Neural progenitor cell (in vitro differentiated cells): ENCODE measurements around the gene SLX4IP. TPM values are rescaled to one million over a fixed set of nuclear protein-coding genes. Genes with fewer than 3 reads are reported as not detected.
"Not testable (repeated sequence)": the region's sequence is repeated elsewhere in the genome, so short reads cannot be mapped to it uniquely, and the experiment has no call there.

Experiments used
- DNase-seq: peaks from one replicate; pipeline ENCODE4 v3.0.0-alpha.2; 2016; ENCODE audit warnings: low spot score
- H2AFZ ChIP-seq: fragments of 200-600 bp; sonication (generic); replicated peaks from 2 replicates; pipeline ENCODE4 v1.6.1; 2016; ENCODE audit warnings: antibody characterized with exemption
- H3F3A ChIP-seq: fragments of 200-600 bp; sonication (generic); 2 replicates; pipeline ENCODE4 v1.6.1; 2016; ENCODE audit warnings: antibody characterized with exemption, low read depth
- H3K27ac ChIP-seq: fragments of 200-600 bp; sonication (generic); 2 replicates; pipeline ENCODE4 v1.5.1; 2016; ENCODE audit warnings: mild to moderate bottlenecking
- H3K27me3 ChIP-seq: fragments of 200-600 bp; sonication (generic); 2 replicates; pipeline ENCODE4 v1.6.1; 2016; ENCODE audit warnings: mild to moderate bottlenecking, moderate library complexity
- H3K36me3 ChIP-seq: fragments of 200-600 bp; sonication (generic); 2 replicates; pipeline ENCODE4 v1.5.1; 2016
- H3K4me1 ChIP-seq: fragments of 200-600 bp; sonication (generic); 2 replicates; pipeline ENCODE4 v1.6.1; 2016; ENCODE audit warnings: mixed run types
- H3K4me2 ChIP-seq: fragments of 200-600 bp; sonication (generic); 2 replicates; pipeline ENCODE4 v1.6.1; 2016
- H3K4me3 ChIP-seq: fragments of 200-600 bp; sonication (generic); 2 replicates; pipeline ENCODE4 v1.5.1; 2016
- H3K79me2 ChIP-seq: fragments of 200-600 bp; sonication (generic); 2 replicates; pipeline ENCODE4 v1.6.1; 2016; ENCODE audit warnings: low read depth
- H3K9ac ChIP-seq: fragments of 200-600 bp; sonication (generic); 2 replicates; pipeline ENCODE4 v1.6.1; 2016
- H3K9me3 ChIP-seq: fragments of 200-600 bp; sonication (generic); 2 replicates; pipeline ENCODE4 v1.5.1; 2016; ENCODE audit warnings: low read depth
- H4K20me1 ChIP-seq: fragments of 200-600 bp; sonication (generic); 2 replicates; pipeline ENCODE4 v1.6.1; 2016; ENCODE audit warnings: low read depth
- H3K27ac Mint-ChIP-seq: 3 replicates; pipeline ENCODE4 v1.8.0; 2021; ENCODE audit warnings: mixed read lengths
- H3K27me3 Mint-ChIP-seq: 2 replicates; pipeline ENCODE4 v1.8.0; 2022; ENCODE audit warnings: low read depth, mild to moderate bottlenecking, inconsistent platforms, moderate library complexity, mixed read lengths; ENCODE audit not compliant: insufficient read depth
- H3K36me3 Mint-ChIP-seq: 3 replicates; pipeline ENCODE4 v1.8.0; 2021; ENCODE audit warnings: mixed read lengths
- H3K4me1 Mint-ChIP-seq: 3 replicates; pipeline ENCODE4 v1.8.0; 2021; ENCODE audit warnings: mixed read lengths
- H3K4me3 Mint-ChIP-seq: 3 replicates; pipeline ENCODE4 v1.8.0; 2021; ENCODE audit warnings: mild to moderate bottlenecking, moderate library complexity, mixed read lengths
- H3K9me3 Mint-ChIP-seq: 3 replicates; pipeline ENCODE4 v1.8.0; 2020; ENCODE audit warnings: mixed read lengths
- CTCF ChIP-seq: fragments of 200-600 bp; sonication (generic); IDR thresholded peaks from 2 replicates; pipeline ENCODE4 v1.5.1; 2017; ENCODE audit warnings: antibody characterized with exemption, mild to moderate bottlenecking
- EZH2 ChIP-seq: fragments of 200-600 bp; sonication (generic); IDR thresholded peaks from 2 replicates; pipeline ENCODE4 v1.6.1; 2017; ENCODE audit warnings: antibody characterized with exemption, mild to moderate bottlenecking, moderate library complexity
- EZH2phosphoT487 ChIP-seq: fragments of 200-600 bp; sonication (generic); IDR thresholded peaks from 2 replicates; pipeline ENCODE4 v1.6.1; 2017; ENCODE audit warnings: antibody characterized with exemption
- total RNA-seq: library from RNA; depleted of rRNA; stranded (reverse); fragments of >200 nt; gene quantifications from 2 replicates; pipeline ENCODE4 v1.2.3, GENCODE V29; 2015; ENCODE audit warnings: low replicate concordance

Gene SLX4IP
- total RNA-seq, 1 donor from 2014 or later: 9.5 TPM

- H3F3A ChIP-seq: peaks cover 8% of the 10 kb centered on the region
These were observed 150.2 kb downstream of the SLX4IP start for GRCh38 chr20:10585308-10585707.

GRCh38 chr20:10586296-10586695, 151.2 kb downstream of the SLX4IP start:
- no peak for DNase-seq
- Mint-ChIP-seq H3K4me3 (no peak overlapping the region), H3K4me1 (peaks cover 31% of the 10 kb centered on the region), H3K27ac (no peak overlapping the region), H3K9me3 (peaks cover 2% of the 10 kb centered on the region), H3K36me3 (peaks cover 2% of the 10 kb centered on the region), H3K27me3 (no peaks in the 10 kb centered on the region)
- Histone ChIP-seq H3K36me3 (no peaks in the 10 kb centered on the region), H3K9me3 (no peaks in the 10 kb centered on the region), H3K4me3 (no peak overlapping the region), H4K20me1 (no peaks in the 10 kb centered on the region), H3K27ac (no peak overlapping the region), H2AFZ (no peak overlapping the region), H3K4me1 (peaks cover 22% of the 10 kb centered on the region), H3K9ac (no peak overlapping the region), H3K4me2 (no peak overlapping the region), H3F3A (peaks cover 15% of the 10 kb centered on the region), H3K79me2 (no peaks in the 10 kb centered on the region), H3K27me3 (no peaks in the 10 kb centered on the region)
- TF ChIP-seq EZH2phosphoT487 (no peak), EZH2 (no peak), CTCF (no peak)

More at GRCh38 chr20:10585308-10585707, 150.2 kb downstream of the SLX4IP start:
- H3K27ac Mint-ChIP-seq: no peak overlapping the region
- DNase-seq: no peak
- no peaks in the 10 kb centered on the region for H3K27me3 ChIP-seq
- H3K36me3 ChIP-seq: no peaks in the 10 kb centered on the region
- H3K36me3 Mint-ChIP-seq: peaks cover 2% of the 10 kb centered on the region
- no peak overlapping the region for H3K4me2 ChIP-seq
- H3K27ac ChIP-seq: no peak overlapping the region
- peaks cover 26% of the 10 kb centered on the region for H3K4me1 Mint-ChIP-seq
- no peak overlapping the region for H3K4me3 Mint-ChIP-seq
- no peaks in the 10 kb centered on the region for H3K9me3 ChIP-seq
- H4K20me1 ChIP-seq: no peaks in the 10 kb centered on the region
- no peak overlapping the region for H3K9ac ChIP-seq
- H3K4me3 ChIP-seq: no peak overlapping the region
- H3K27me3 Mint-ChIP-seq: no peaks in the 10 kb centered on the region
- H3K79me2 ChIP-seq: no peaks in the 10 kb centered on the region
- TF ChIP-seq EZH2phosphoT487 (no peak), EZH2 (no peak), CTCF (no peak)
- H2AFZ ChIP-seq: no peak overlapping the region
- peaks cover 22% of the 10 kb centered on the region for H3K4me1 ChIP-seq
- H3K9me3 Mint-ChIP-seq: peaks cover 2% of the 10 kb centered on the region

- H3K4me1 Mint-ChIP-seq: peaks cover 22% of the 10 kb centered on the region
- H3K27ac ChIP-seq, H3K9me3 ChIP-seq, H3K27me3 Mint-ChIP-seq, H3K79me2 ChIP-seq, H3K9ac ChIP-seq, H3K27me3 ChIP-seq, H3K27ac Mint-ChIP-seq, H3K4me3 ChIP-seq, H3K36me3 Mint-ChIP-seq, H3K9me3 Mint-ChIP-seq, H3K4me2 ChIP-seq, DNase-seq, H2AFZ ChIP-seq, H3K4me3 Mint-ChIP-seq, H3K36me3 ChIP-seq, H4K20me1 ChIP-seq: not testable (repeated sequence)
- Histone ChIP-seq H3F3A (peaks cover 15% of the 10 kb centered on the region), H3K4me1 (peaks cover 13% of the 10 kb centered on the region)
These were observed 155.3 kb downstream of the SLX4IP start for GRCh38 chr20:10590446-10590845.

- no peak overlapping the region for H3K4me2 ChIP-seq
- peaks cover 15% of the 10 kb centered on the region for H3K4me1 ChIP-seq
- Mint-ChIP-seq H3K4me3 (no peak overlapping the region), H3K36me3 (no peaks in the 10 kb centered on the region), H3K4me1 (peaks cover 25% of the 10 kb centered on the region), H3K27ac (peak overlapping the region; percentile 23), H3K27me3 (no peaks in the 10 kb centered on the region), H3K9me3 (peaks cover 2% of the 10 kb centered on the region)
- peaks cover 16% of the 10 kb centered on the region for H3F3A ChIP-seq
- TF ChIP-seq CTCF: no peak
- TF ChIP-seq EZH2phosphoT487: no peak
- no peaks in the 10 kb centered on the region for H4K20me1 ChIP-seq
- no peaks in the 10 kb centered on the region for H3K27me3 ChIP-seq
- no peak overlapping the region for H3K4me3 ChIP-seq
- H3K27ac ChIP-seq: no peak overlapping the region
- no peaks in the 10 kb centered on the region for H3K79me2 ChIP-seq
- no peak overlapping the region for H3K9ac ChIP-seq
- DNase-seq: no peak
- H2AFZ ChIP-seq: no peak overlapping the region
- no peaks in the 10 kb centered on the region for H3K36me3 ChIP-seq
- no peaks in the 10 kb centered on the region for H3K9me3 ChIP-seq
These were observed 156.0 kb downstream of the SLX4IP start for GRCh38 chr20:10590950-10591671.
